Measurements from ENCODE around the gene BRIP1. TPM values are rescaled to one million over a fixed set of nuclear protein-coding genes. Genes with fewer than 3 reads are reported as not detected.

Gene BRIP1
- total and polyA plus RNA-seq, 2 donors (not counting 3 experiments of a cell fraction or from before 2014, with no cell fraction given), result 1.8 to 12.1 TPM

- intact Hi-C loops (cut with micrococcal nuclease) (no loop called here), dilution Hi-C loops (cut with MboI; ENCODE audit: extremely low pct_ligation_motif_present, low sequenced_read_pairs) (no loop called here)
- no peak overlapping the region for H2AFZ ChIP-seq (ENCODE audit: low read depth, low read length)
- H3K4me1 ChIP-seq (ENCODE audit: control insufficient read depth, extremely low read depth, insufficient read depth, low read length), result no peaks in the 10 kb centered on the region
- BruUV-seq (replicated peaks), result no TSS peak
- no peak overlapping the region for H3K4me2 ChIP-seq (ENCODE audit: insufficient read depth, low read length)
- DNase-seq (ENCODE audit: low read depth, low spot score), result no peak
- CTCF ChIA-PET, result interaction anchor here (0.6 kb wide), 1 partner anchor 18 kb away, joined by 3 read pairs; no protein-coding TSS in a partner anchor
- H3K9me3 ChIP-seq (replicated peaks; ENCODE audit: control insufficient read depth, insufficient read depth, low read length), result no peaks in the 10 kb centered on the region
- TF ChIP-seq GATA2 (IDR thresholded peaks at IDR 0.05; ENCODE audit: insufficient read depth, insufficient read length, low read depth, low read length) (no peak), POLR2AphosphoS5 (IDR thresholded peaks at IDR 0.05; ENCODE audit: insufficient read depth, low read depth, low read length) (no peak)
- H3K9me1 ChIP-seq (replicated peaks; ENCODE audit: control insufficient read depth, extremely low read depth, insufficient read depth, low read length), result no peaks in the 10 kb centered on the region
- POLR2A ChIA-PET, result no interaction called here
- no peaks in the 10 kb centered on the region for H4K20me1 ChIP-seq (replicated peaks; ENCODE audit: control insufficient read depth, extremely low read depth, insufficient read depth, low read length)
- FAIRE-seq, result no peak
- no peak overlapping the region for H3K27ac ChIP-seq (ENCODE audit: insufficient read depth, low read depth, low read length)
- H3K4me3 ChIP-seq (replicated peaks in 1 of 3; ENCODE audit: insufficient read depth in 1 of 3, low read depth in 1 of 3, low read length in 3 of 3), result no peak overlapping the region
- H3K27me3 ChIP-seq (ENCODE audit: control insufficient read depth in 2 of 2, insufficient read depth in 2 of 2, low read length in 2 of 2), result no peaks in the 10 kb centered on the region
- H3K9ac ChIP-seq (replicated peaks; ENCODE audit: extremely low read depth, insufficient read depth, low read length), result no peak overlapping the region
- peaks cover 0 to 2% of the 10 kb centered on the region in 2 experiments for H3K36me3 ChIP-seq (ENCODE audit: control insufficient read depth in 2 of 2, extremely low read depth in 1 of 2, insufficient read depth in 2 of 2, low read length in 2 of 2)
- H3K79me2 ChIP-seq (ENCODE audit: control insufficient read depth, insufficient read depth, low read length), result no peaks in the 10 kb centered on the region
These were observed 126.9 kb downstream of the BRIP1 start for GRCh38 chr17:61736438-61736837.

GRCh38 chr17:61735807-61736206 is 127.5 kb downstream of the BRIP1 start:
- Histone ChIP-seq H3K4me2 (ENCODE audit: insufficient read depth, low read length) (no peak overlapping the region), H2AFZ (ENCODE audit: low read depth, low read length) (no peak overlapping the region), H3K79me2 (ENCODE audit: control insufficient read depth, insufficient read depth, low read length) (no peaks in the 10 kb centered on the region), H3K9me1 (replicated peaks; ENCODE audit: control insufficient read depth, extremely low read depth, insufficient read depth, low read length) (no peaks in the 10 kb centered on the region), H3K4me3 (replicated peaks in 1 of 3; ENCODE audit: insufficient read depth in 1 of 3, low read depth in 1 of 3, low read length in 3 of 3) (no peak overlapping the region), H3K9me3 (replicated peaks; ENCODE audit: control insufficient read depth, insufficient read depth, low read length) (no peaks in the 10 kb centered on the region), H3K4me1 (ENCODE audit: control insufficient read depth, extremely low read depth, insufficient read depth, low read length) (no peaks in the 10 kb centered on the region), H3K27me3 (ENCODE audit: control insufficient read depth in 2 of 2, insufficient read depth in 2 of 2, low read length in 2 of 2) (no peaks in the 10 kb centered on the region), H3K9ac (replicated peaks; ENCODE audit: extremely low read depth, insufficient read depth, low read length) (no peak overlapping the region), H4K20me1 (replicated peaks; ENCODE audit: control insufficient read depth, extremely low read depth, insufficient read depth, low read length) (no peaks in the 10 kb centered on the region), H3K36me3 (ENCODE audit: control insufficient read depth in 2 of 2, extremely low read depth in 1 of 2, insufficient read depth in 2 of 2, low read length in 2 of 2) (peaks cover 0 to 2% of the 10 kb centered on the region in 2 experiments), H3K27ac (ENCODE audit: insufficient read depth, low read depth, low read length) (no peak overlapping the region)
- FAIRE-seq, result no peak
- intact Hi-C loops (cut with micrococcal nuclease) (no loop called here), dilution Hi-C loops (cut with MboI; ENCODE audit: extremely low pct_ligation_motif_present, low sequenced_read_pairs) (no loop called here)
- ChIA-PET POLR2A (no interaction called here), CTCF (no interaction called here)
- no peak for DNase-seq (ENCODE audit: low read depth, low spot score)
- BruUV-seq (replicated peaks), result no TSS peak
- TF ChIP-seq MYC (IDR thresholded peaks at IDR 0.05; ENCODE audit: low read depth, low read length) (no peak), CTCF (IDR thresholded peaks at IDR 0.05; ENCODE audit: extremely low read depth in 1 of 2, insufficient read depth in 1 of 2, low read depth in 1 of 2, low read length in 2 of 2) (no peak), POLR2A (IDR thresholded peaks at IDR 0.05; ENCODE audit: low read depth, low read length) (no peak), EZH2 (IDR thresholded peaks at IDR 0.05; ENCODE audit: borderline replicate concordance, low read depth, low read length, severe bottlenecking) (no peak), GATA2 (IDR thresholded peaks at IDR 0.05; ENCODE audit: insufficient read depth, insufficient read length, low read depth, low read length) (no peak), POLR2AphosphoS5 (IDR thresholded peaks at IDR 0.05; ENCODE audit: insufficient read depth, low read depth, low read length) (no peak), FOS (IDR thresholded peaks at IDR 0.05; ENCODE audit: borderline replicate concordance, insufficient read depth, low read length) (no peak), JUN (IDR thresholded peaks at IDR 0.05; ENCODE audit: borderline replicate concordance, insufficient read depth, insufficient read length, low read depth) (no peak), MAX (IDR thresholded peaks at IDR 0.05; ENCODE audit: insufficient read depth, insufficient read length) (no peak)
